NCI-H187 (cell line): Measurements from ENCODE around the gene TAT.
"Not testable (repeated sequence)": the region's sequence is repeated elsewhere in the genome, so short reads cannot be mapped to it uniquely, and the experiment has no call there.

ENCODE experiments used
- DNase-seq, 2 experiments: peaks; one replicate each; lab custom pipeline; 2025; lab: John Stamatoyannopoulos, UW

Gene TAT

GRCh38 chr16:71584543-71585317, 7.8 kb upstream of the TAT start:
- no peak for DNase-seq

GRCh38 chr16:71582553-71582848, 5.6 kb upstream of the TAT start:
- DNase-seq: not testable (repeated sequence)

GRCh38 chr16:71574702-71575101, 2.2 kb downstream of the TAT start:
- DNase-seq: no peak

GRCh38 chr16:71573387-71574094, 3.4 kb downstream of the TAT start:
- DNase-seq: no peak

GRCh38 chr16:71572497-71573116, 4.3 kb downstream of the TAT start:
- DNase-seq: no peak

- DNase-seq: no peak
These were observed 6.7 kb downstream of the TAT start for GRCh38 chr16:71570144-71570543.

GRCh38 chr16:71569621-71570020, 7.3 kb downstream of the TAT start:
- no peak for DNase-seq

GRCh38 chr16:71568551-71568950, 8.3 kb downstream of the TAT start:
- no peak for DNase-seq

- no peak for DNase-seq
These were observed 9.0 kb downstream of the TAT start for GRCh38 chr16:71567931-71568330.

- DNase-seq: no peak
These were observed 10.8 kb downstream of the TAT start for GRCh38 chr16:71565812-71566700.

- no peak for DNase-seq
These were observed 12.4 kb downstream of the TAT start for GRCh38 chr16:71564335-71564967.

- DNase-seq: no peak
These were observed 14.3 kb downstream of the TAT start for GRCh38 chr16:71562552-71562951.

- not testable (repeated sequence) for DNase-seq
These were observed 15.0 kb downstream of the TAT start for GRCh38 chr16:71561886-71562285.

- DNase-seq: no peak
These were observed 17.0 kb downstream of the TAT start for GRCh38 chr16:71559855-71560254.

GRCh38 chr16:71557954-71558582, 18.8 kb downstream of the TAT start:
- no peak for DNase-seq

GRCh38 chr16:71557299-71557698, 19.6 kb downstream of the TAT start:
- DNase-seq: no peak

GRCh38 chr16:71555230-71555891, 21.5 kb downstream of the TAT start:
- no peak for DNase-seq

- DNase-seq: no peak
These were observed 24.0 kb downstream of the TAT start for GRCh38 chr16:71552698-71553503.

- DNase-seq: no peak
These were observed 29.7 kb downstream of the TAT start for GRCh38 chr16:71547168-71547567.

- no peak for DNase-seq
These were observed 34.5 kb downstream of the TAT start for GRCh38 chr16:71542377-71542776.
